ENCODE data around the gene MAN1B1. TPM values are rescaled to one million over a fixed set of nuclear protein-coding genes. Genes with fewer than 3 reads are reported as not detected.

MAN1B1 gene
- total RNA-seq, 1 donor from 2014 or later, result 70.4 TPM

DNA sequence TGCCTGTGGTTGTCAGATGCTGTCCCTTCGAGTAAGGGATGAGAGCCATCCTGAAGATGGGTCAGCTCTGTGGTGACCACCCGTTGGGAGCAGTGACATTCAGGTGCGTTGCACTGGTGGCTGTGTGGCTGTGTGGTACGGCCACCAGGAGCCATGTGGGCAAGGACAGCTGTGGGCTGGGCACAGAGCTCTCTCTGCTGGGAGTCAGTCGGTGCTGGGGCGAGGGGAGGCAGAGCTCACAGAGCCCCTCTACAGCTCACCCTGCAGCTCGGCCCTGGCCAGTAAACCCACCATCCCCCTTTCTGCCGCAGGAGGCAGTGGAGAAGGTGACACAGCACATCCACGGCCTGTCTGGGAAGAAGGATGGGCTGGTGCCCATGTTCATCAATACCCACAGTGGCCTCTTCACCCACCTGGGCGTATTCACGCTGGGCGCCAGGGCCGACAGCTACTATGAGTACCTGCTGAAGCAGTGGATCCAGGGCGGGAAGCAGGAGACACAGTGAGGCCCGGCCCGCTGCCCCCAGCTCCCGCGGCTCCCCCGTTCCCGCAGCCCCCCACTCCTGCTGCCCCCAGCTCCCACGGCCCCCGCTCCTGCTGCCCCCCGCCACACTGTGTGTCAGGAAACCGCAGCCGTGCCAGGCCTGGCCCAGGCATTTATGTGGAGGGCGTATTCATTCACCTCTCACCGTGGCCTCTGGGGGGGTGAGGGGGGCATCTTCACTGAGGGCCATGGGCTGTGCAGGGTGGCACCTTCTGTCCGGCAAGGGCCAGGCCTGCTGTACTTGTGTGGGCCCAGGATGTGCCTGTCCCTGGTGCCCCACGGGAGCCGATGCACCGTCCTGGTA is 19.3 kb downstream of the MAN1B1 start:
- H3K4me1 Mint-ChIP-seq (ENCODE audit: unreplicated experiment), result no peaks in the 10 kb centered on the region
- TF ChIP-seq, protein P1, sequence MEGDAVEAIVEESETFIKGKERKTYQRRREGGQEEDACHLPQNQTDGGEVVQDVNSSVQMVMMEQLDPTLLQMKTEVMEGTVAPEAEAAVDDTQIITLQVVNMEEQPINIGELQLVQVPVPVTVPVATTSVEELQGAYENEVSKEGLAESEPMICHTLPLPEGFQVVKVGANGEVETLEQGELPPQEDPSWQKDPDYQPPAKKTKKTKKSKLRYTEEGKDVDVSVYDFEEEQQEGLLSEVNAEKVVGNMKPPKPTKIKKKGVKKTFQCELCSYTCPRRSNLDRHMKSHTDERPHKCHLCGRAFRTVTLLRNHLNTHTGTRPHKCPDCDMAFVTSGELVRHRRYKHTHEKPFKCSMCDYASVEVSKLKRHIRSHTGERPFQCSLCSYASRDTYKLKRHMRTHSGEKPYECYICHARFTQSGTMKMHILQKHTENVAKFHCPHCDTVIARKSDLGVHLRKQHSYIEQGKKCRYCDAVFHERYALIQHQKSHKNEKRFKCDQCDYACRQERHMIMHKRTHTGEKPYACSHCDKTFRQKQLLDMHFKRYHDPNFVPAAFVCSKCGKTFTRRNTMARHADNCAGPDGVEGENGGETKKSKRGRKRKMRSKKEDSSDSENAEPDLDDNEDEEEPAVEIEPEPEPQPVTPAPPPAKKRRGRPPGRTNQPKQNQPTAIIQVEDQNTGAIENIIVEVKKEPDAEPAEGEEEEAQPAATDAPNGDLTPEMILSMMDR (IDR thresholded peaks at IDR 0.05; ENCODE audit: unreplicated experiment), result no peak
- DNase-seq (ENCODE audit: low spot score), result no peak
- H3K27me3 Mint-ChIP-seq (ENCODE audit: unreplicated experiment), result peaks cover 13% of the 10 kb centered on the region
- H3K27ac Mint-ChIP-seq (ENCODE audit: unreplicated experiment), result no peak overlapping the region
- H3K9me3 Mint-ChIP-seq (ENCODE audit: unreplicated experiment), result no peaks in the 10 kb centered on the region
- no peak overlapping the region for H3K4me3 Mint-ChIP-seq (ENCODE audit: unreplicated experiment)
- peaks cover 7% of the 10 kb centered on the region for H3K36me3 Mint-ChIP-seq (ENCODE audit: low read depth, unreplicated experiment)

DNA sequence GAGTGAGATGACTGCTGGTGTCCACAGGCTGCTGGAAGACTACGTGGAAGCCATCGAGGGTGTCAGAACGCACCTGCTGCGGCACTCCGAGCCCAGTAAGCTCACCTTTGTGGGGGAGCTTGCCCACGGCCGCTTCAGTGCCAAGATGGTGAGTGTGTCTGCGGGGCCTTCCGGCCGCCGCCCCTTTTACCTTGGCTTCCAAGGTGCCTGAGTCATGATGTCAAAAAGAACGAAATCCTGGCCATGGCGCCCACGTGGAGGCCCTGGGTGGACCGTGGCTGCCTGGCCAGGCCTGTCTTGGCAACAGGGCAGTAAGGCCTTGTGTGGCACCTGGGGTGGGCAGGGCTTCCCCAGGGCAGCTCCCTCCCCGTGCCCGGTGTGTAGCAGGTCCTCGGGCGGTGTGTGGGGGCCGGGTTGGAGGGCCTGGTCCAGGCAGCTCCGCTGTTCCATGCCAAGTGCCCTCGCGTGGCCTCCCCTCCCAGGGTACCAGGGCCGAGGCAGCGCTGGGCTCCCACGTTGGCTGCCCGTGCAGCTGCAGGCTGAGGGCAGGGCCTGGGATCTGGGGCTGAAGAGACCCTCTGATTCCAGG is 20.0 kb downstream of the MAN1B1 start:
- TF ChIP-seq, protein P1 (IDR thresholded peaks at IDR 0.05; ENCODE audit: unreplicated experiment), result no peak
- no peaks in the 10 kb centered on the region for H3K4me1 Mint-ChIP-seq (ENCODE audit: unreplicated experiment)
- H3K36me3 Mint-ChIP-seq (ENCODE audit: low read depth, unreplicated experiment), result peaks cover 7% of the 10 kb centered on the region

DNA sequence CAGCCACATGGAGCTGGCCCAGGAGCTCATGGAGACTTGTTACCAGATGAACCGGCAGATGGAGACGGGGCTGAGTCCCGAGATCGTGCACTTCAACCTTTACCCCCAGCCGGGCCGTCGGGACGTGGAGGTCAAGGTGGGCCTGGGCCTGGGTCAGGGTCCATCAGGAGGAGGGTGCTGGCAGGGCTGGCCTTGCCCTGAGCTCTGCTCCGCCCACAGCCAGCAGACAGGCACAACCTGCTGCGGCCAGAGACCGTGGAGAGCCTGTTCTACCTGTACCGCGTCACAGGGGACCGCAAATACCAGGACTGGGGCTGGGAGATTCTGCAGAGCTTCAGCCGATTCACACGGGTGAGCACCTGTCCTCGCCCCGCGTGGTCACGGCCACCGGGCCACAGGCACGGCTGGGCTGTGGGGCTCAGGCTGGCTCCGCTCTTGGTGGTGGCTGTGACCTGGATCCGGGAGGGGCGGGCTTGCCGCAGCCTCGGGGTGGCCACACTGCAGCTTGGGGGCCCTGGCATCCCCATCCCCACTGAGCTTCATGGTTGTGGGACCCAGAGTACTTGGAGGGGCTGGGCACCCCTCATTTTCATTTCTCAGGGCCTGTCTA is 20.6 kb downstream of the MAN1B1 start:
- no peak for DNase-seq (ENCODE audit: low spot score)
- no peaks in the 10 kb centered on the region for H3K4me1 Mint-ChIP-seq (ENCODE audit: unreplicated experiment)
- no peak overlapping the region for H3K4me3 Mint-ChIP-seq (ENCODE audit: unreplicated experiment)
- H3K36me3 Mint-ChIP-seq (ENCODE audit: low read depth, unreplicated experiment), result peaks cover 7% of the 10 kb centered on the region
- peaks cover 13% of the 10 kb centered on the region for H3K27me3 Mint-ChIP-seq (ENCODE audit: unreplicated experiment)
- no peak overlapping the region for H3K27ac Mint-ChIP-seq (ENCODE audit: unreplicated experiment)
- H3K9me3 Mint-ChIP-seq (ENCODE audit: unreplicated experiment), result no peaks in the 10 kb centered on the region
- TF ChIP-seq, protein P1 (IDR thresholded peaks at IDR 0.05; ENCODE audit: unreplicated experiment), result no peak

More for the DNA sequence above, 20.0 kb downstream of the MAN1B1 start:
- no peak overlapping the region for H3K27ac Mint-ChIP-seq (ENCODE audit: unreplicated experiment)
- no peak overlapping the region for H3K4me3 Mint-ChIP-seq (ENCODE audit: unreplicated experiment)
- H3K9me3 Mint-ChIP-seq (ENCODE audit: unreplicated experiment), result no peaks in the 10 kb centered on the region
- DNase-seq (ENCODE audit: low spot score), result no peak
- peaks cover 13% of the 10 kb centered on the region for H3K27me3 Mint-ChIP-seq (ENCODE audit: unreplicated experiment)

DNA sequence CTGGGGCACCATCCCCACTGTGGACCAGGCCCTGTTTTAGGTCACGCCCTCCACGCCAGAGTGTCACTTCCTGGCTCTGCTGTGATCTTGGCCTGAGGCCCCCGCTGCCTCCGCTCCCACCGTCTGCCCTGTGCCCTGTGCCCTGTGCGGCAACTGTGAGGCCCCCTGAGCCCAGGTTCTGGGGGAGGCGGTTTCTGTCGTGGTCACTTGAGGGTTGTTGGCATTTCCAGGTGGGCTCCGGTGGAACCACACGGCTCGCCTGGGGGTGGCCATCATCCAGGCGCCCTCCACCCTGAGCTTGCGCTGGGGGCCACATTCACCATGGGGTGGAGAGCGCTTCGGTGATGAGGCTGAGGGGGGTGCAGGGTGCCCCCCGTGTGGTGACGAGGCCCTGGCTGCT is 21.2 kb downstream of the MAN1B1 start:
- peaks cover 13% of the 10 kb centered on the region for H3K27me3 Mint-ChIP-seq (ENCODE audit: unreplicated experiment)
- H3K4me1 Mint-ChIP-seq (ENCODE audit: unreplicated experiment), result no peaks in the 10 kb centered on the region
- H3K4me3 Mint-ChIP-seq (ENCODE audit: unreplicated experiment), result no peak overlapping the region
- H3K36me3 Mint-ChIP-seq (ENCODE audit: low read depth, unreplicated experiment), result peaks cover 7% of the 10 kb centered on the region
- no peak for DNase-seq (ENCODE audit: low spot score)
- TF ChIP-seq, protein P1 (IDR thresholded peaks at IDR 0.05; ENCODE audit: unreplicated experiment), result no peak
- H3K9me3 Mint-ChIP-seq (ENCODE audit: unreplicated experiment), result no peaks in the 10 kb centered on the region
- no peak overlapping the region for H3K27ac Mint-ChIP-seq (ENCODE audit: unreplicated experiment)

All from endothelial cell (in vitro differentiated cells).